GM21737 (cell line): ENCODE results near the gene RBPJ.
"Not testable (repeated sequence)": the region's sequence is repeated elsewhere in the genome, so short reads cannot be mapped to it uniquely, and the experiment has no call there.

Experiments used
- ATAC-seq: cut with Tn5 transposase; IDR thresholded peaks from one replicate; pipeline ENCODE4 v1.9.1; 2021; ENCODE audit warnings: mild to moderate bottlenecking, moderate library complexity; ENCODE audit not compliant: unreplicated experiment

RBPJ gene

GRCh38 chr4:26300314-26301307 lies 20.2 kb upstream of the RBPJ start:
- ATAC-seq: no peak

- ATAC-seq: no peak
Measured at GRCh38 chr4:26302031-26302899, 18.5 kb upstream of the RBPJ start.

GRCh38 chr4:26303008-26303407 lies 17.8 kb upstream of the RBPJ start:
- no peak for ATAC-seq

GRCh38 chr4:26307037-26307800 lies 13.6 kb upstream of the RBPJ start:
- ATAC-seq: no peak

GRCh38 chr4:26308568-26308967 lies 12.2 kb upstream of the RBPJ start:
- ATAC-seq: no peak

- ATAC-seq: no peak
Measured at GRCh38 chr4:26310264-26310663, 10.6 kb upstream of the RBPJ start.

GRCh38 chr4:26311633-26312032 lies 9.2 kb upstream of the RBPJ start:
- ATAC-seq: no peak

GRCh38 chr4:26315316-26315932 lies 5.4 kb upstream of the RBPJ start:
- not testable (repeated sequence) for ATAC-seq

- ATAC-seq: no peak
Measured at GRCh38 chr4:26317766-26318165, 3.0 kb upstream of the RBPJ start.

- peak; percentile 76 for ATAC-seq
Measured at GRCh38 chr4:26319467-26319948, 1.3 kb upstream of the RBPJ start.

GRCh38 chr4:26319949-26320537 lies 771 bp upstream of the RBPJ start:
- peak; percentile 17 for ATAC-seq

GRCh38 chr4:26321373-26322221 lies 783 bp downstream of the RBPJ start:
- no peak for ATAC-seq

GRCh38 chr4:26322346-26322745 lies 1.5 kb downstream of the RBPJ start:
- no peak for ATAC-seq

- no peak for ATAC-seq
Measured at GRCh38 chr4:26323821-26324220, 3.0 kb downstream of the RBPJ start.

- ATAC-seq: no peak
Measured at GRCh38 chr4:26325191-26325590, 4.4 kb downstream of the RBPJ start.

GRCh38 chr4:26326791-26327190 lies 6.0 kb downstream of the RBPJ start:
- no peak for ATAC-seq

GRCh38 chr4:26330186-26330787 lies 9.5 kb downstream of the RBPJ start:
- peak; percentile 70 for ATAC-seq

GRCh38 chr4:26330946-26331345 lies 10.1 kb downstream of the RBPJ start:
- no peak for ATAC-seq
